Measurements from ENCODE around the gene ERO1A. TPM values are rescaled to one million over a fixed set of nuclear protein-coding genes. Genes with fewer than 3 reads are reported as not detected.

Gene ERO1A
- total and polyA plus RNA-seq, 2 experiments from 2014 or later = 38.8 to 57.9 TPM

DNA sequence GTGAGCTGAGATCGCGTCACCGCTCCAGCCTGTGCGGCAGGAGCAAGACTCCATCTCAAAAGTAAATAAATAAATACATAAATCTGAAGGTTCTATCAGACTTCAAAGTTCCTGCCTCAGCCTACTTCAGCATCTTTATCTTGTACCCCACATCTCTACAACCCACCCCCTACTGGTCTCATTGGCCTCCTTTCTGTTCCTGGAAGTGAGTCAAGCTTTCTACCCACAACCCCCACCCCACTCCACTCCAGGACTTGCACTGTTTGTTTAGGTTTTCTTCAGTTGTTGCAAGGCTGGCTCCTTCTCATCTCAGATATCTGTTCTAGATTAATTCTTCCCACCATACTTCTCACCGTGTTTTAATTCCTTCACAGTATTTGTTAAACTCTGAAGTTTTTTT is 10.9 kb upstream of the ERO1A start:
- Histone ChIP-seq H3K27me3 (no peaks in the 10 kb centered on the region), H3K4me1 (ENCODE audit: low read depth) (peaks cover 9% of the 10 kb centered on the region), H3K9me3 (ENCODE audit: low read depth) (no peaks in the 10 kb centered on the region), H3K4me3 (peak overlapping the region; percentile 88), H3K27ac (peak overlapping the region; percentile 92), H3K36me3 (peaks cover 27% of the 10 kb centered on the region)
- no peak for TF ChIP-seq CTCF (IDR thresholded peaks at IDR 0.05; ENCODE audit: low read depth, low read length)
- DNase-seq (ENCODE audit: low read depth in 1 of 2, low spot score in 1 of 2) = peak in 1 of 2 donors; percentile 25

DNA sequence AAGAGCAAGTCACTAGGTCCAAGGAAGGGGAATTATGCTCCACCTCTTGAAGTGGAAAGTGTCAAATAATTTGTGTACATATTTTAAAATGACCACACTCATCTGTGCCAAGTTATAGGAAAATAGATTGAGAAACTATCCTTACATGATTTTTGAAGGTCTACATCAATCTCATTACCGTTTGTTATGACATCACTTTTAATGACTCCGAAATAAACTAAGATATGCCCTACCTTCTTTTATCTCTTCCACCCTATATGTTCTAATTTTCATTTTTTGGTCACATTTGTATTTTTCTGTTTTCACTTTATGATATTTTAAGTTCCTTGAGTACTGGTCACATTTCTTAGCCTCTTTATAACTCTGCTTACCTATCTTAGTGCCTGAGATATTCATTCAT is 8.3 kb upstream of the ERO1A start:
- DNase-seq (ENCODE audit: low read depth in 1 of 2, low spot score in 1 of 2) = no peak
- TF ChIP-seq CTCF (IDR thresholded peaks at IDR 0.05; ENCODE audit: low read depth, low read length) = no peak

DNA sequence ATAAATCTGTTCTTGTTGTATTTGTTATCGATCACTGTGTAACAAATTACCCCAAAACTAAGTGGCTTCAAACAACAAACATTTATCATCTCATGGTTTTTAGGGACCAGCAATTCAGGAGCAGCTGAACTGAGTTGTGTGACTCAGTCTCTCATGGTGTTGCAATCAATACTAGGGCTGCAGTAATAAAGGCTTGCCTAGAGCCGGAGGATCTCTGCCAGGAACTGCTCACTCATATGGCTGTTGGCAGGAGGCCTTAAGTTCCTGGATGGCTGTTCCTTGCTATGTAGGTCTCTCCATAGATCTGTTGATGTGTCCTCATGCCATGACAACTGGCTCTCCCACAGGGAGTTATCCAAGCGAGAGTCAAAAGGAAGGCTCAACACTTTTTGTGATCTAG is 7.9 kb upstream of the ERO1A start:
- no peaks in the 10 kb centered on the region for H3K36me3 ChIP-seq
- no peak overlapping the region for H3K4me3 ChIP-seq
- H3K9me3 ChIP-seq (ENCODE audit: low read depth) = no peaks in the 10 kb centered on the region
- H3K27me3 ChIP-seq = no peaks in the 10 kb centered on the region
- H3K4me1 ChIP-seq (ENCODE audit: low read depth) = peaks cover 3% of the 10 kb centered on the region
- H3K27ac ChIP-seq = no peak overlapping the region
- peak in 1 of 2 donors; percentile 98 for DNase-seq (ENCODE audit: low read depth in 1 of 2, low spot score in 1 of 2)
- no peak for TF ChIP-seq CTCF (IDR thresholded peaks at IDR 0.05; ENCODE audit: low read depth, low read length)

More for the DNA sequence above, 8.3 kb upstream of the ERO1A start:
- H3K4me1 ChIP-seq (ENCODE audit: low read depth) = peaks cover 7% of the 10 kb centered on the region
- H3K27ac ChIP-seq = no peak overlapping the region
- H3K36me3 ChIP-seq = peaks cover 3% of the 10 kb centered on the region
- H3K9me3 ChIP-seq (ENCODE audit: low read depth) = no peaks in the 10 kb centered on the region
- no peaks in the 10 kb centered on the region for H3K27me3 ChIP-seq
- no peak overlapping the region for H3K4me3 ChIP-seq

- Histone ChIP-seq H3K4me3 (no peak overlapping the region), H3K9me3 (ENCODE audit: low read depth) (no peaks in the 10 kb centered on the region), H3K4me1 (ENCODE audit: low read depth) (no peaks in the 10 kb centered on the region), H3K36me3 (no peaks in the 10 kb centered on the region), H3K27ac (no peak overlapping the region), H3K27me3 (no peaks in the 10 kb centered on the region)
- no peak for TF ChIP-seq CTCF (IDR thresholded peaks at IDR 0.05; ENCODE audit: low read depth, low read length)
- peak in 1 of 2 donors; percentile 34 for DNase-seq (ENCODE audit: low read depth in 1 of 2, low spot score in 1 of 2)
Observed at GRCh38 chr14:52701223-52701622, 5.9 kb upstream of the ERO1A start.

DNA sequence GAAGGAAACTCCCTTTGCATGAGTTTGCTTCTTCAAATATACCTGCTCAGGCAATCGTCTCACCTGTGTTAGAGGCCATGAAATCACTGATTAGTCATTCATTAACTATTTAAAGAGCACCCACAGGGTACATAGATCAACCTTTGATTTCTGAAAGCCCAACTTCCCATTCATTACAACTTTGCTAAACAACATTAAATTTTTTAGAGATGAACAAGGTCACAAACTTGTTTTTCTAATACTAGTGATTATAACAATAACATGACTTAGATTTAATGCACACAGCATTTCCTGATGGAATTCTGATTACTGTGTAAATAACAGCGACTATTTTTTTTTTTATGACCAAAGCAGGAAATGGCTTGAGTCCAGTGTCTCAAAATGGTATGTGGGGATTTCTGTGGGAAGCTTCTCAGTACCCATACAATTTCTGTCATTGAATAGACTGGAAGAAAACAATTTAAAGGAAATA is 5.4 kb upstream of the ERO1A start:
- no peaks in the 10 kb centered on the region for H3K9me3 ChIP-seq (ENCODE audit: low read depth)
- no peak for TF ChIP-seq CTCF (IDR thresholded peaks at IDR 0.05; ENCODE audit: low read depth, low read length)

More for the DNA sequence above, 5.4 kb upstream of the ERO1A start:
- H3K4me3 ChIP-seq = no peak overlapping the region
- H3K27me3 ChIP-seq = no peaks in the 10 kb centered on the region
- H3K4me1 ChIP-seq (ENCODE audit: low read depth) = no peaks in the 10 kb centered on the region
- peak in 1 of 2 donors; percentile 48 for DNase-seq (ENCODE audit: low read depth in 1 of 2, low spot score in 1 of 2)
- H3K36me3 ChIP-seq = no peaks in the 10 kb centered on the region
- H3K27ac ChIP-seq = no peak overlapping the region
